Measurements from ENCODE around the gene S100PBP. TPM values are rescaled to one million over a fixed set of nuclear protein-coding genes. Genes with fewer than 3 reads are reported as not detected.

The S100PBP gene
- total RNA-seq, 1 donor from 2014 or later, result 26.6 TPM

DNA sequence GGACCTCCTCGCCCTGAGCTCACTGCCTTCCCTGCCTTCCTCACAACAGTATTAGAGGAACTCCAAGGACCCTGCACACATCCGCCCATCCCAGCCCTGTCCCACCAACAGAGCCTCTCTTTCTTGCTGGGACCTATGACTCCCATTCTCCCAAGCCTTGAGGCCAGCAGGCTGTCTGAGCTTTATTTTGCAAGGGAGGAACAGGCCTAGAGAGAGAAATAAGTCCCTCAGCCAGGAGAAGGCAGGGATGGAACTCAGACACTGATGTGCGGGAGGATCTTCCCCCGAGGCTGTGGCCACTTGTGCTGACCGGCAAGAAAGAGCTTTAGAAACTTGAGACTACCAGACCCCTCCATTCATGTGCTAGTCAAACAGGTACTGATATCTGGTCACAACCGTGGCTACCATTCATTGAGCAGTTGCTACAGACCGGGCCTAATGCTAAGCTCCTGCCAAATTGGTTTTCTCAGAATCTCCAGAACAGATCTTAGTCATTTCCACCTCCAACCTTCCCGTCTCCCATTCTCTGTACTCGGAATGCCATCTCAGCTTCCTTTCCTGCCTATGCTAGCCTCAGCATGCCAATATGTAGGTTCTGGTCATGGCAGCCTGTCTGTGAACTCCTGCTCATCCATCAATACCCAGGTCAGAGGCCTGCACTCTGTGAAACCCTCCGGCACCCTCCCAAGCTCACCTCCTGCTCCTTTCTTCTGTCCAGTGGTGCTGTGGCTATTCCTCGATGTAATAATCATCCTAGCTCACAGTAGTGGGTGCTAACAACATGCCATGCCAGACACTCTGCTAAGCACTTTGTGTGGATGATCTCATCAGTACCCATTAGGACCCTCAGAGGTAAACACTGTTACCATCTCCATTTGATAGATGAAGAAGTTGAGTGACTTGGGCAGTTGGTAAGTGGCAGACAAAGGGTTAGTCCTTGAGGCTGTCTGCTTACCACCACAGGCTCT, 79.9 kb downstream of the S100PBP start:
- DNase-seq (ENCODE audit: low read depth), result no peak
- TF ChIP-seq, protein P1, sequence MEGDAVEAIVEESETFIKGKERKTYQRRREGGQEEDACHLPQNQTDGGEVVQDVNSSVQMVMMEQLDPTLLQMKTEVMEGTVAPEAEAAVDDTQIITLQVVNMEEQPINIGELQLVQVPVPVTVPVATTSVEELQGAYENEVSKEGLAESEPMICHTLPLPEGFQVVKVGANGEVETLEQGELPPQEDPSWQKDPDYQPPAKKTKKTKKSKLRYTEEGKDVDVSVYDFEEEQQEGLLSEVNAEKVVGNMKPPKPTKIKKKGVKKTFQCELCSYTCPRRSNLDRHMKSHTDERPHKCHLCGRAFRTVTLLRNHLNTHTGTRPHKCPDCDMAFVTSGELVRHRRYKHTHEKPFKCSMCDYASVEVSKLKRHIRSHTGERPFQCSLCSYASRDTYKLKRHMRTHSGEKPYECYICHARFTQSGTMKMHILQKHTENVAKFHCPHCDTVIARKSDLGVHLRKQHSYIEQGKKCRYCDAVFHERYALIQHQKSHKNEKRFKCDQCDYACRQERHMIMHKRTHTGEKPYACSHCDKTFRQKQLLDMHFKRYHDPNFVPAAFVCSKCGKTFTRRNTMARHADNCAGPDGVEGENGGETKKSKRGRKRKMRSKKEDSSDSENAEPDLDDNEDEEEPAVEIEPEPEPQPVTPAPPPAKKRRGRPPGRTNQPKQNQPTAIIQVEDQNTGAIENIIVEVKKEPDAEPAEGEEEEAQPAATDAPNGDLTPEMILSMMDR (conservative IDR thresholded peaks at IDR 0.05; ENCODE audit: low read depth, low read length), result no peak
- no peak overlapping the region for H3K4me3 ChIP-seq (ENCODE audit: low read depth, low read length)

DNA sequence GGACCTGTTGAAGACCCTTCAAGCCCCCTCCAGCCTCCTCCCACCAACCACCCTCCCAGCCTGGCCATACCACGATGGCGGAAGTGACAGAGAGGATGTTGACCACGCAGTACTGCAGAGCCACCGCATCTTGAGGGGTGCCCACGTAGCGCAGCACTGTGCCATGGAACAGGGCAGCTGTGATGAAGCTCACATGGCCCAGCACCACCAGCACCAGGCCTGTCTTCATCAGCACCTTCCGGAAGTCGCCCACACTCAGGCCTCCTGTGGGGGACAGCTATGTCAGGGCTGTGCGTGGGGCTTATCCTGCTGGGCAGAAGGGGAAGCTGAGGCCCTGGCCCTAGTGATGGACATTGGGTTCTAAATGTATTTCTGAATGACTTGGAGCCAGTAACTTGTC, 80.6 kb downstream of the S100PBP start:
- TF ChIP-seq, protein P1 (conservative IDR thresholded peaks at IDR 0.05; ENCODE audit: low read depth, low read length), result no peak
- no peak overlapping the region for H3K4me3 ChIP-seq (ENCODE audit: low read depth, low read length)
- no peak for DNase-seq (ENCODE audit: low read depth)

DNA sequence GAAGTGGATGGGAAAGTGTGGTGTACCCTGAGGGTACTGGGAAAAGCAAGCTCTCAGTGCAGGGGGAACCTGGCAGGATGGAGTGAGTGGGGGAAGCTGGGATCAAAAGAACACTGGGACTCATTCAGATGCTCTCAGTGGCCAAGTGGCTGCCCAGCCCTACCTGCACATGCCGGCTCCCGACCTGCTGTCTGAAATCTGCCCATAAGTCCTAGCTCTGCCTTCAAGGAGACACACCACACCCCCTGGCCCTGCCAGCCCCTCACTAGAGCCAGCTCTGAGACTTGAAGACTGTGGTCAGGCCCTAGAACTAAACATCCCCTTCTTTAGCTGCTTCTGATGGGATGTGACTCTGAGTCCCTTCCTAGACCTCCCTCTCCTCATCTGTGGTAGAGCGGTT, 81.5 kb downstream of the S100PBP start:
- no peak overlapping the region for H3K4me3 ChIP-seq (ENCODE audit: low read depth, low read length)
- TF ChIP-seq, protein P1 (conservative IDR thresholded peaks at IDR 0.05; ENCODE audit: low read depth, low read length), result no peak
- DNase-seq (ENCODE audit: low read depth), result no peak

DNA sequence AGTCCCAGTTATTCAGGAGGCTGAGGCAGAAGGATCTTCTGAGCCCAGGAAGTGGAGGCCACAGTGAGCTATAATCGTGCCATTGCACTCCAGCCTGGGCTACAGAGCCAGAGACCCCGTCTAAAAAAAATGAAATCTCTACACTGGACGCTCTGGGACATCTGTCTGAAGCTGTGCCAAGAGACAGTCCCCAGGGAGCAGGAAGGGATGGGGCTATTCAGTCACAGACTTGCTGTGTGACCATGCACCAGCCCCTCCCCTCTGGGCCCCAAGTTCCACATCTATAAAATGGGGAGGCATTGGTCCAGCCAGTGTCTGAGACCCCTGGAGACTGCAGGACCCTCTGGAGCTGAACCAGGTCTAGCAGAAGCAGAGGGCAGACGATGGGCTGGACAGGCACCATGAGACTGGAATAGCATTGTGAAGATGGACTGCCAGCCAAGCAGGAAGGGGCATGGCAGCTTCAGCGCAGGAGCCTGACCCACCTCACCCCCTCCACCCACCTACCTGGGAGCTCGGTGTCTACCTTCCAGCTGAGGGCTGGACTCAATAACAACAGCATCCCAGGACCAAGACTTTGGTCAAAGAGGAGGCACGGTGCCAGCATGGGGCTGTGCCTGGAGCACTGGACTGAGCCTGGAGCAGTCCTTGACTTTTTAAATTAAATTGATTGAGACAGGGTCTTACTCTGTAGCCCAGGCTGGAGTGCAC, 82.3 kb downstream of the S100PBP start:
- TF ChIP-seq, protein P1 (conservative IDR thresholded peaks at IDR 0.05; ENCODE audit: low read depth, low read length), result no peak
- no peak for DNase-seq (ENCODE audit: low read depth)
- H3K4me3 ChIP-seq (ENCODE audit: low read depth, low read length), result no peak overlapping the region

DNA sequence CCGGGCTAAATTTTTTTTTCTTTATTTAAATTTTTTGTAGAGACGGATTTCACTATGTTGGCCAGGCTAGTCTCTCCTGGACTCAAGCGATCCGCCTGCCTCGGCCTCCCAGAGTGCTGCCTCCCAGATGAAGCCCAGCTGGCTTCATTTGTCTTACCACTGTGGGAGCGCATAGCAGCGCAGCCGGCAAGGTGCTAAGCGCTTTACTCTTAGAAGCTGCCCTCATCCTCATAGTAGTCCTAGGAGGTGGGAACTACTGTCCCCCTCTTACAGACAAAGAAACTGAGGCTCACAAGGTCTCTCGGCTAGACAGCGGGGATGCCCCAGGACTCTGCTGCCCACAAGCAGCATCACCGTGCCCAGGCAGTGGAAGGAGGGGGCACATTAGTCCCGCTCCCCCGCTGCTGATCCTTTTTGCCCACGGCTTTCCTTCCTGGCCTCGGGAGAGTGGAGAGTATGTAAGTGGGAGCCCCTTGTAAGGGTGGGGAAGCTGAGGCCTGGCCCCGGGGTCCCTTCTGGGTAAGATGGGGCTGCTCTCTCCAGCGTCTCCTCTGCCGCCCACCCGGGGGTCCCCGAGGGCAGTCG, 83.0 kb downstream of the S100PBP start:
- H3K4me3 ChIP-seq (ENCODE audit: low read depth, low read length), result peak overlapping the region; percentile 76
- DNase-seq (ENCODE audit: low read depth), result no peak
- TF ChIP-seq, protein P1 (conservative IDR thresholded peaks at IDR 0.05; ENCODE audit: low read depth, low read length), result no peak

- TF ChIP-seq, protein P1 (conservative IDR thresholded peaks at IDR 0.05; ENCODE audit: low read depth, low read length), result no peak
- peak within 1 kb of the TSS; percentile 76 for H3K4me3 ChIP-seq (ENCODE audit: low read depth, low read length)
- no peak for DNase-seq (ENCODE audit: low read depth)
These were observed 83.7 kb downstream of the S100PBP start, which contains the start of gene TMEM54 for GRCh38 chr1:32900956-32901822. Gene TMEM54 (minus strand): TSS chr1:32901389. CDS start chr1:32901238, 151 bp downstream.

All from epithelial cell of proximal tubule (primary cell).